ENCODE results near the gene ASTN2.
"Not testable (repeated sequence)": the region's sequence is repeated elsewhere in the genome, so short reads cannot be mapped to it uniquely, and the experiment has no call there.

ASTN2 gene

GRCh38 chr9:117072216-117072615, 342.6 kb downstream of the ASTN2 start:
- DNase-seq = no peak

GRCh38 chr9:117071673-117072207, 343.1 kb downstream of the ASTN2 start:
- DNase-seq = not testable (repeated sequence)

GRCh38 chr9:117063721-117064471, 351.0 kb downstream of the ASTN2 start:
- DNase-seq = no peak

GRCh38 chr9:117060963-117061362, 353.9 kb downstream of the ASTN2 start:
- DNase-seq = no peak

GRCh38 chr9:117050007-117050406, 364.9 kb downstream of the ASTN2 start:
- DNase-seq = no peak

- DNase-seq = no peak
Observed at GRCh38 chr9:117046666-117047327, 368.1 kb downstream of the ASTN2 start.

- no peak for DNase-seq
Observed at GRCh38 chr9:117044241-117044640, 370.6 kb downstream of the ASTN2 start.

- no peak for DNase-seq
Observed at GRCh38 chr9:117043159-117043558, 371.7 kb downstream of the ASTN2 start.

- DNase-seq = no peak
Observed at GRCh38 chr9:117035546-117035945, 379.3 kb downstream of the ASTN2 start.

GRCh38 chr9:117034866-117035265, 380.0 kb downstream of the ASTN2 start:
- no peak for DNase-seq

GRCh38 chr9:117030254-117030768, 384.5 kb downstream of the ASTN2 start:
- DNase-seq = no peak

GRCh38 chr9:117029341-117029740, 385.5 kb downstream of the ASTN2 start:
- no peak for DNase-seq

GRCh38 chr9:117028103-117028858, 386.6 kb downstream of the ASTN2 start:
- DNase-seq = no peak

- no peak for DNase-seq
Observed at GRCh38 chr9:117021906-117022305, 393.0 kb downstream of the ASTN2 start.

GRCh38 chr9:117018966-117019617, 395.8 kb downstream of the ASTN2 start:
- no peak for DNase-seq

GRCh38 chr9:117017414-117017985, 397.4 kb downstream of the ASTN2 start:
- DNase-seq = no peak

- DNase-seq = no peak
Observed at GRCh38 chr9:117014061-117014460, 400.8 kb downstream of the ASTN2 start.

GRCh38 chr9:117013440-117013995, 401.3 kb downstream of the ASTN2 start:
- no peak for DNase-seq

- DNase-seq = no peak
Observed at GRCh38 chr9:117010061-117010460, 404.8 kb downstream of the ASTN2 start.

GRCh38 chr9:117008876-117009275, 406.0 kb downstream of the ASTN2 start:
- DNase-seq = no peak

GRCh38 chr9:117008461-117008860, 406.4 kb downstream of the ASTN2 start:
- no peak for DNase-seq

- no peak for DNase-seq
Observed at GRCh38 chr9:117002686-117003085, 412.2 kb downstream of the ASTN2 start.
